ENCODE measurements around the gene PCDH9.
"Not testable (repeated sequence)": the region's sequence is repeated elsewhere in the genome, so short reads cannot be mapped to it uniquely, and the experiment has no call there.

PCDH9 gene

GRCh38 chr13:66888698-66889097 is 341.4 kb downstream of the PCDH9 start:
- no peaks in the 10 kb centered on the region for H3K36me3 ChIP-seq (ENCODE audit: insufficient read depth, low read length)
- H3K9ac ChIP-seq (ENCODE audit: low read depth, low read length), result no peak overlapping the region
- no peaks in the 10 kb centered on the region for H3K27me3 ChIP-seq (ENCODE audit: insufficient read depth, low read length)
- peaks cover 8% of the 10 kb centered on the region for H3K4me1 ChIP-seq (ENCODE audit: insufficient read depth, low read length)
- no peak overlapping the region for H3K27ac ChIP-seq (ENCODE audit: low read depth, low read length)
- H3K9me3 ChIP-seq (ENCODE audit: insufficient read depth, low read depth, low read length), result no peaks in the 10 kb centered on the region
- H3K4me3 ChIP-seq (ENCODE audit: low read length), result no peak overlapping the region
- WGBS, result 95% methylated on average over 1 of the region's 1 CpG

- H3K9ac ChIP-seq (ENCODE audit: low read depth, low read length), result no peak overlapping the region
- H3K36me3 ChIP-seq (ENCODE audit: insufficient read depth, low read length), result no peaks in the 10 kb centered on the region
- H3K9me3 ChIP-seq (ENCODE audit: insufficient read depth, low read depth, low read length), result no peaks in the 10 kb centered on the region
- no peaks in the 10 kb centered on the region for H3K27me3 ChIP-seq (ENCODE audit: insufficient read depth, low read length)
- no peak overlapping the region for H3K27ac ChIP-seq (ENCODE audit: low read depth, low read length)
- H3K4me3 ChIP-seq (ENCODE audit: low read length), result no peak overlapping the region
- WGBS, result 96% methylated on average over 5 of the region's 5 CpGs
- peaks cover 8% of the 10 kb centered on the region for H3K4me1 ChIP-seq (ENCODE audit: insufficient read depth, low read length)
Observed at GRCh38 chr13:66887088-66887487, 343.0 kb downstream of the PCDH9 start.

DNA sequence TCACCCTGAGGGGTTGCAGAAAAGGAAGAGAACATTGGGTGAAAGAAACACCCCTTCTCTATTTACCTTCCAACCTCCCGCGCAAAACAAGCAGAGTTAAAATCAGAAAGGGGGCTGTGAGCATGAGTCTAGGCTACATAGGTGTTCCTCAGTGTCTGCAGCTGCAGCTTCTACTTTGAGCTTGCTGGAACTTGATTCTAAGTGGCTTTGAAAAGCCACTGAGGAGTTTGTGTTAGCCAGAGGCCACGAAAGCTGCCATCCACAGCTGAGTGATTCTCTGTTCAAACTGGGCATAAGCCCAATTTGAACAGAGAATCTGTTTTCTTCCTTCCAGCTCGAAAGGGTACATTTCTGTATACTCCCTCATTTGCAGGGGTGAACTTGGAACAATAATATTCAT is 343.9 kb downstream of the PCDH9 start:
- H3K27ac ChIP-seq (ENCODE audit: low read depth, low read length), result no peak overlapping the region
- H3K9me3 ChIP-seq (ENCODE audit: insufficient read depth, low read depth, low read length), result no peaks in the 10 kb centered on the region
- 88% methylated on average over 4 of the region's 4 CpGs for WGBS
- H3K4me3 ChIP-seq (ENCODE audit: low read length), result no peak overlapping the region
- H3K27me3 ChIP-seq (ENCODE audit: insufficient read depth, low read length), result no peaks in the 10 kb centered on the region
- H3K9ac ChIP-seq (ENCODE audit: low read depth, low read length), result no peak overlapping the region
- H3K36me3 ChIP-seq (ENCODE audit: insufficient read depth, low read length), result no peaks in the 10 kb centered on the region
- H3K4me1 ChIP-seq (ENCODE audit: insufficient read depth, low read length), result peaks cover 8% of the 10 kb centered on the region

DNA sequence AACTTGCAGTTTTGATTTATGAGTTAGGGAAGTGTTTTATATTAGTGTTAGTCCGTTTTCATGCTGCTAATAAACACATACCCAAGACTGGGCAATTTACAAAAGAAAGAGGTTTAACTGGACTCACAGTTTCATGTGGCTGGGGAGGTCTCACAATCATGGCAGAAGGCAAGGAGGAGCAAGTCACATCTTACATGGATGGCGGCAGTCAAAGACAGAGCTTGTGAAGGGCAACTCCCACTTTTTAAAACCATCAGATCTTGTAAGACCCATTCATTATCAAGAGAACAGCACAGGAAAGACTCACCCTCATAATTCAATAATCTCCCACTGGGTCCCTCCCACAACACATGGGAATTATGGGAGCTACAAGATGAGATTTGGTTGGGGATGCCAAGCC is 349.0 kb downstream of the PCDH9 start:
- not testable (repeated sequence) for H3K4me1 ChIP-seq (ENCODE audit: insufficient read depth, low read length); H3K27me3 ChIP-seq (ENCODE audit: insufficient read depth, low read length); H3K36me3 ChIP-seq (ENCODE audit: insufficient read depth, low read length); H3K9ac ChIP-seq (ENCODE audit: low read depth, low read length); H3K4me3 ChIP-seq (ENCODE audit: low read length); H3K27ac ChIP-seq (ENCODE audit: low read depth, low read length); H3K9me3 ChIP-seq (ENCODE audit: insufficient read depth, low read depth, low read length)
- 97% methylated on average over 1 of the region's 2 CpGs for WGBS

DNA sequence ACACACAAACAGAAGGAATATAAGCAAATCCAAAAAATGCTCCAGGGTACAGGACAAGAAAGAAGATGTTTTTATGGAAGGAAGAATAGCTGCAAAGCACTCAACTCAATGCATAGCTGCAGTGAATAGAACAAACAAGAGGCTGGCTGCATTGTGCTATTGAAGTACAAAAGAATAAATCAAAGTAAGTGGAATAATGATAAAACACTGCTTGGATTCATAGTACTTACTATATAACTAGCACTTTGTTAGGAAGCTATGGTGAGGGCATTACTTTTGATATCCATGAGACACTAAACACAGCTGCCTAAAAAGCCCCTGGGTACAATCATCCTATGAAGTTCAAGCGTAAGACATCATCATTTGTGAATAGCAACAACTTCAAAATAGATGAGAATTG is 350.1 kb downstream of the PCDH9 start:
- Histone ChIP-seq H3K27me3 (ENCODE audit: insufficient read depth, low read length) (no peaks in the 10 kb centered on the region), H3K27ac (ENCODE audit: low read depth, low read length) (no peak overlapping the region), H3K4me3 (ENCODE audit: low read length) (no peak overlapping the region), H3K9ac (ENCODE audit: low read depth, low read length) (no peak overlapping the region), H3K9me3 (ENCODE audit: insufficient read depth, low read depth, low read length) (no peaks in the 10 kb centered on the region), H3K36me3 (ENCODE audit: insufficient read depth, low read length) (no peaks in the 10 kb centered on the region), H3K4me1 (ENCODE audit: insufficient read depth, low read length) (no peaks in the 10 kb centered on the region)
- WGBS, result no CpG with 5 or more reads among the region's 1 CpG

DNA sequence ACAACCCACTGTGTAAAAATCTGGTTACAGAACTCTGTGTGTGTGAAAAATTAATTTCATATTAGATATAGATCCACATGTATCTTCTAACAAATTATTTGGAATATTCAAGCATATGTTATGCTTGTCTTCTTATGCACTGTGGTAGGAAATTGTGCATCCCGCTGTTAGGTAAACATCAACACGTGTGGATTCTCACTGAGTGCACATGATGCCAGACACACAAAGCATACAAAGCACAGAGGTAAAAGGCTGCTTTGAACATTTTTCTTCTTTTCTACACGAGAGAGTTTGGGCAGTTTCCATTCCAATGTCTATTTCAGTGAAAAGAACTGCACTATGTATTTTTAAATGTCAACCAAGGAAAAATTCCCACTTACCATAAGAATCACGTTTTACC is 354.9 kb downstream of the PCDH9 start:
- Histone ChIP-seq H3K27ac (ENCODE audit: low read depth, low read length) (no peak overlapping the region), H3K4me3 (ENCODE audit: low read length) (no peak overlapping the region), H3K9me3 (ENCODE audit: insufficient read depth, low read depth, low read length) (no peaks in the 10 kb centered on the region), H3K27me3 (ENCODE audit: insufficient read depth, low read length) (no peaks in the 10 kb centered on the region), H3K36me3 (ENCODE audit: insufficient read depth, low read length) (no peaks in the 10 kb centered on the region), H3K9ac (ENCODE audit: low read depth, low read length) (no peak overlapping the region), H3K4me1 (ENCODE audit: insufficient read depth, low read length) (no peaks in the 10 kb centered on the region)
- 87% methylated on average over 3 of the region's 4 CpGs for WGBS

DNA sequence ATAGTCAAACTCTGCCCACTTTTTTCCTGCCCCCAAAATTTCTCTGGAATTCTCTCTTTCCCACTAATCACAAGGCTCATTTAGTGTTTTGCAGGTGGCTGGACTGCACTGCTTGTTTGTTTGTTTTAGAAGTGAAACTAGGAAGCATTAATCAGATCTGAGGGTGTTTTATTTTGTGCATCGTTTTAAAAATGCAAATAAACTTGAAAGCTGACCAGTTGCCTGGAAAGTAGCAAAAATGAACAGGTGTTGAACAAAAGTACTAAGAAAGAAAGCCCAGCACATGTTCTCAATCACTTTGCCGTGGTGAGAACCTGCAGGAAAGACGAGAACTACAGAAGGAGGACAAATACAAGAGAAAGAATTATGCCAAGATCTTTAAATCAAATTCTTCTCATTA is 365.5 kb downstream of the PCDH9 start:
- H3K36me3 ChIP-seq (ENCODE audit: insufficient read depth, low read length), result no peaks in the 10 kb centered on the region
- H3K4me3 ChIP-seq (ENCODE audit: low read length), result no peak overlapping the region
- peaks cover 11% of the 10 kb centered on the region for H3K4me1 ChIP-seq (ENCODE audit: insufficient read depth, low read length)

DNA sequence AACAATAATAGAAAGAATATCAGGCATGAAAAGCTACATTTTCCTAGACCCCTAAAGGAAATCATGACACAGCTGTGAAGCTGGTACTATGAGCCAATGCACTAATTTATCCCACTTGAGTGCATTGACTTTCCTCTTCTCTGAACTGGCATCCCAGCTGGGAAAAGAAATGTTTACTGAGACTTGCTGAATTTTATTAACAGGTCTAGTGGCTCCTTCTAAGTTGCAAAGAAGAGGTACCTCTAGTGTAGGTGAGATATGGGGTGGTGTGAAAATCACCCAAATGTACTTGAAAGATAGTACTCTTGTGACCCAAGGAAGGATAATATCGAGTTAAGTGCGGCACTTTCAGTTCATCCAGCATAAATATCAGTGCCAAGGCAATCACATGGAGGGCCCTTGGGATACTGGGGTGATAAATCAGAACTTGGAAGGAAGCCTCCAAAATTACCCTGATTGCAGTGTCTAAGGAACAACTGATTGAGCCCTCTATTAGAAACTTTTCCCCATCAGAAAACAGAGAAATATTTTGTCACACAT is 369.2 kb downstream of the PCDH9 start:
- Histone ChIP-seq H3K4me1 (ENCODE audit: insufficient read depth, low read length) (peaks cover 21% of the 10 kb centered on the region), H3K27ac (ENCODE audit: low read depth, low read length) (no peak overlapping the region), H3K9me3 (ENCODE audit: insufficient read depth, low read depth, low read length) (no peaks in the 10 kb centered on the region), H3K27me3 (ENCODE audit: insufficient read depth, low read length) (no peaks in the 10 kb centered on the region), H3K4me3 (ENCODE audit: low read length) (no peak overlapping the region), H3K36me3 (ENCODE audit: insufficient read depth, low read length) (no peaks in the 10 kb centered on the region), H3K9ac (ENCODE audit: low read depth, low read length) (no peak overlapping the region)
- WGBS, result 97% methylated on average over 2 of the region's 2 CpGs

More for the DNA sequence above, 365.5 kb downstream of the PCDH9 start:
- no peaks in the 10 kb centered on the region for H3K9me3 ChIP-seq (ENCODE audit: insufficient read depth, low read depth, low read length)
- no peak overlapping the region for H3K27ac ChIP-seq (ENCODE audit: low read depth, low read length)
- H3K27me3 ChIP-seq (ENCODE audit: insufficient read depth, low read length), result no peaks in the 10 kb centered on the region
- H3K9ac ChIP-seq (ENCODE audit: low read depth, low read length), result no peak overlapping the region
- 87% methylated on average over 3 of the region's 3 CpGs for WGBS

GRCh38 chr13:66859934-66860877 is 369.9 kb downstream of the PCDH9 start:
- Histone ChIP-seq H3K27ac (ENCODE audit: low read depth, low read length) (no peak overlapping the region), H3K9ac (ENCODE audit: low read depth, low read length) (no peak overlapping the region), H3K9me3 (ENCODE audit: insufficient read depth, low read depth, low read length) (no peaks in the 10 kb centered on the region), H3K27me3 (ENCODE audit: insufficient read depth, low read length) (no peaks in the 10 kb centered on the region), H3K36me3 (ENCODE audit: insufficient read depth, low read length) (no peaks in the 10 kb centered on the region), H3K4me3 (ENCODE audit: low read length) (no peak overlapping the region), H3K4me1 (ENCODE audit: insufficient read depth, low read length) (peaks cover 21% of the 10 kb centered on the region)
- WGBS, result 79% methylated on average over 7 of the region's 8 CpGs

DNA sequence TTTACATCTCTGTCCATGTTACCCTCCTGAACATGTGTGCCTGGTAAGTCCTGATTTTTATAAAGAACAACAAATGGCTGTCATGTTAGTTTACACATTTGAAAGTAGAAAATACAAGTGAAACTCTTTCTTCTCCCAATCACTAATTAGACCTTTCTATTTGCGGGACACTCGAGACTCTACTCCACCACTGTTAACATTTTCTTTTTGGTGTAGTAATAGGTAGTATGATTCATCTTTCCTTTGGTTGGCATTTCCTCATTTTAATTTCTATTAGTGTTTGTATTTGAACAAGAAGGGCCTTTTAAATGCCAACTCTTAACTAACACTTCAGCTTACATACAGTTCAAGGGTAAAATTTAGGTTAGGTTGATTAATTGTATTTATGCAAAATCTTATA is 371.1 kb downstream of the PCDH9 start:
- no CpG with 5 or more reads among the region's 2 CpGs for WGBS
- H3K36me3 ChIP-seq (ENCODE audit: insufficient read depth, low read length), result no peaks in the 10 kb centered on the region
- no peak overlapping the region for H3K9ac ChIP-seq (ENCODE audit: low read depth, low read length)
- H3K9me3 ChIP-seq (ENCODE audit: insufficient read depth, low read depth, low read length), result no peaks in the 10 kb centered on the region
- H3K27me3 ChIP-seq (ENCODE audit: insufficient read depth, low read length), result no peaks in the 10 kb centered on the region
- H3K27ac ChIP-seq (ENCODE audit: low read depth, low read length), result no peak overlapping the region
- H3K4me1 ChIP-seq (ENCODE audit: insufficient read depth, low read length), result peaks cover 21% of the 10 kb centered on the region
- H3K4me3 ChIP-seq (ENCODE audit: low read length), result no peak overlapping the region

- WGBS, result 93% methylated on average over 3 of the region's 3 CpGs
- no peak overlapping the region for H3K27ac ChIP-seq (ENCODE audit: low read depth, low read length)
- H3K9ac ChIP-seq (ENCODE audit: low read depth, low read length), result no peak overlapping the region
- peaks cover 21% of the 10 kb centered on the region for H3K4me1 ChIP-seq (ENCODE audit: insufficient read depth, low read length)
- no peak overlapping the region for H3K4me3 ChIP-seq (ENCODE audit: low read length)
- H3K36me3 ChIP-seq (ENCODE audit: insufficient read depth, low read length), result no peaks in the 10 kb centered on the region
- no peaks in the 10 kb centered on the region for H3K9me3 ChIP-seq (ENCODE audit: insufficient read depth, low read depth, low read length)
- no peaks in the 10 kb centered on the region for H3K27me3 ChIP-seq (ENCODE audit: insufficient read depth, low read length)
Observed at GRCh38 chr13:66858163-66858562, 372.0 kb downstream of the PCDH9 start.

All from HUES64 (cell line).